H1 (cell line): ENCODE results near the gene PI4KA. TPM values are rescaled to one million over a fixed set of nuclear protein-coding genes. Genes with fewer than 3 reads are reported as not detected.

Experiments
- CTCF ChIA-PET: fragments of 300-600 bp; sonication (Branson Sonifier 250); formaldehyde crosslinking; loops from one replicate; lab custom pipeline; 2021; ENCODE audit not compliant: partially characterized antibody; lab: Charles Lee
- POLR2A ChIA-PET: fragments of 300-600 bp; sonication (Branson Sonifier 250); formaldehyde crosslinking; loops from one replicate; lab custom pipeline; 2021; ENCODE audit warnings: inconsistent platforms; ENCODE audit not compliant: partially characterized antibody; lab: Charles Lee
- DNase-seq, 2 experiments: peaks; one replicate each; pipeline versions ENCODE4 v3.0.0 to v3.0.0-alpha.2; 2010 to 2022; ENCODE audit warnings: low spot score in 2 of 2, low read depth in 1 of 2, mixed read lengths in 1 of 2
- FAIRE-seq: peaks from 2 replicates; lab custom pipeline; 2011; peaks lifted over from hg19 to GRCh38; lab: Jason Lieb, UNC
- H2AFZ ChIP-seq: 2 replicates; pipeline ENCODE4 v1.8.1; 2012; ENCODE audit warnings: low read length, inconsistent platforms
- H2AK5ac ChIP-seq: 2 replicates; pipeline ENCODE4 v1.6.1; 2013; ENCODE audit warnings: low read depth, low read length
- H2BK120ac ChIP-seq: replicated peaks from 2 replicates; pipeline ENCODE3; 2013; ENCODE audit warnings: low read depth, low read length, inconsistent platforms
- H2BK12ac ChIP-seq: 2 replicates; pipeline ENCODE4 v1.6.1; 2013; ENCODE audit warnings: low read depth, low read length
- H2BK15ac ChIP-seq: 2 replicates; pipeline ENCODE4 v1.6.1; 2013; ENCODE audit warnings: low read length
- H2BK20ac ChIP-seq: 2 replicates; pipeline ENCODE4 v1.6.1; 2013; ENCODE audit warnings: low read length
- H2BK5ac ChIP-seq: 2 replicates; pipeline ENCODE4 v1.6.1; 2013; ENCODE audit warnings: low read depth, low read length
- H3K14ac ChIP-seq: 2 replicates; pipeline ENCODE4 v1.6.1; 2013; ENCODE audit warnings: inconsistent platforms; ENCODE audit not compliant: insufficient read length
- H3K18ac ChIP-seq: 2 replicates; pipeline ENCODE4 v1.6.1; 2013; ENCODE audit warnings: low read length; ENCODE audit errors: extremely low read depth
- H3K23ac ChIP-seq: 2 replicates; pipeline ENCODE4 v1.6.1; 2013; ENCODE audit warnings: inconsistent platforms; ENCODE audit not compliant: insufficient read length
- H3K23me2 ChIP-seq: 2 replicates; pipeline ENCODE4 v1.6.1; 2013; ENCODE audit warnings: low read depth, low read length
- H3K27ac ChIP-seq: 2 replicates; pipeline ENCODE4 v1.6.1; 2011; ENCODE audit warnings: low read depth, low read length, inconsistent platforms
- H3K27me3 ChIP-seq, 4 experiments: replicated peaks in 1 of 4; 1 replicate in 1 of 4; 2 replicates in 3 of 4; pipeline versions ENCODE4 v1.6.1 to v1.8.1; 2011 to 2013; ENCODE audit warnings: low read length in 3 of 4, mild to moderate bottlenecking in 3 of 4, inconsistent platforms in 2 of 4, mixed read lengths in 2 of 4, moderate library complexity in 1 of 4; ENCODE audit not compliant: control insufficient read depth in 3 of 4, insufficient read depth in 3 of 4; ENCODE audit errors: extremely low read depth in 1 of 4
- H3K36me3 ChIP-seq, 4 experiments: 2 replicates each; pipeline versions ENCODE4 v1.6.1 to v1.8.1; 2011 to 2013; ENCODE audit warnings: mild to moderate bottlenecking in 4 of 4, low read length in 3 of 4, moderate library complexity in 2 of 4, control low read depth in 1 of 4, inconsistent platforms in 1 of 4; ENCODE audit not compliant: insufficient read depth in 4 of 4, control insufficient read depth in 2 of 4
- H3K4ac ChIP-seq: replicated peaks from 2 replicates; pipeline ENCODE3; 2013; ENCODE audit warnings: low read length, low read depth, mixed read lengths, inconsistent platforms; ENCODE audit not compliant: insufficient read length
- H3K4me1 ChIP-seq, 4 experiments: replicated peaks in 1 of 4; 1 replicate in 1 of 4; 2 replicates in 3 of 4; pipeline versions ENCODE4 v1.6.1 to v1.8.1; 2011 to 2013; ENCODE audit warnings: low read length in 3 of 4, inconsistent platforms in 2 of 4, mixed read lengths in 1 of 4; ENCODE audit not compliant: insufficient read depth in 4 of 4, control insufficient read depth in 3 of 4
- H3K4me2 ChIP-seq, 2 experiments: 2 replicates each; pipeline versions ENCODE4 v1.6.1 to v1.8.1; 2011 to 2013; ENCODE audit warnings: low read depth in 2 of 2, low read length in 2 of 2, control low read depth in 1 of 2, inconsistent platforms in 1 of 2, mild to moderate bottlenecking in 1 of 2; ENCODE audit not compliant: insufficient read depth in 1 of 2
- H3K4me3 ChIP-seq, 4 experiments: fragments of 200-600, 300-600 bp in 1 of 4; sonication (generic), shearing (Covaris generic), sonication (Bioruptor Twin) in 1 of 4; 2 replicates each; pipeline versions ENCODE4 v1.5.1 to v1.8.1; 2011 to 2016; ENCODE audit warnings: low read length in 4 of 4, low read depth in 3 of 4, control low read depth in 2 of 4, inconsistent platforms in 2 of 4, mild to moderate bottlenecking in 2 of 4, mixed read lengths in 1 of 4, moderate library complexity in 1 of 4; ENCODE audit not compliant: insufficient read depth in 2 of 4; ENCODE audit errors: extremely low read depth in 1 of 4
- H3K56ac ChIP-seq: replicated peaks from 2 replicates; pipeline ENCODE3; 2013; ENCODE audit warnings: low read depth, mild to moderate bottlenecking, mixed read lengths, low read length, inconsistent platforms; ENCODE audit not compliant: insufficient read length
- H3K79me1 ChIP-seq: 2 replicates; pipeline ENCODE4 v1.6.1; 2013; ENCODE audit warnings: low read depth, low read length, control low read depth
- H3K79me2 ChIP-seq, 2 experiments: 2 replicates each; pipeline versions ENCODE4 v1.6.1 to v1.8.1; 2012 to 2013; ENCODE audit warnings: low read length in 2 of 2, mild to moderate bottlenecking in 2 of 2, inconsistent platforms in 1 of 2; ENCODE audit not compliant: insufficient read depth in 2 of 2, control insufficient read depth in 1 of 2
- H3K9ac ChIP-seq, 4 experiments: replicated peaks in 1 of 4; 1 replicate in 1 of 4; 2 replicates in 3 of 4; pipeline versions ENCODE4 v1.6.1 to v1.8.1; 2011 to 2013; ENCODE audit warnings: low read depth in 3 of 4, low read length in 3 of 4, control low read depth in 2 of 4, mild to moderate bottlenecking in 2 of 4, moderate library complexity in 2 of 4, inconsistent platforms in 1 of 4; ENCODE audit errors: extremely low read depth in 1 of 4
- H3K9me3 ChIP-seq, 2 experiments: 2 replicates each; pipeline versions ENCODE4 v1.6.1 to v1.8.1; 2012 to 2013; ENCODE audit warnings: mild to moderate bottlenecking in 2 of 2, moderate library complexity in 2 of 2, control low read depth in 1 of 2, inconsistent platforms in 1 of 2, low read depth in 1 of 2, low read length in 1 of 2, mixed read lengths in 1 of 2; ENCODE audit not compliant: insufficient read depth in 2 of 2
- H4K20me1 ChIP-seq, 2 experiments: replicated peaks in 1 of 2; 2 replicates each; pipeline versions ENCODE3 to v1.8.1; 2011 to 2013; ENCODE audit warnings: inconsistent platforms in 2 of 2, low read length in 2 of 2, mild to moderate bottlenecking in 1 of 2; ENCODE audit not compliant: insufficient read depth in 2 of 2, control insufficient read depth in 1 of 2
- H4K5ac ChIP-seq: 2 replicates; pipeline ENCODE4 v1.6.1; 2013; ENCODE audit warnings: low read length, low read depth, mixed read lengths, inconsistent platforms; ENCODE audit not compliant: insufficient read length
- H4K8ac ChIP-seq: 2 replicates; pipeline ENCODE4 v1.8.0; 2013; ENCODE audit warnings: mild to moderate bottlenecking, moderate library complexity, low read length, inconsistent platforms; ENCODE audit not compliant: insufficient read depth; ENCODE audit errors: extremely low read depth
- H4K91ac ChIP-seq: replicated peaks from 2 replicates; pipeline ENCODE3; 2013; ENCODE audit warnings: low read length, mixed read lengths, inconsistent platforms; ENCODE audit not compliant: insufficient read length
- CTCF ChIP-seq, 3 experiments: IDR thresholded peaks; 1 replicate in 2 of 3; 2 replicates in 1 of 3; pipeline versions ENCODE4 v1.5.1 to v1.6.1; 2011; ENCODE audit warnings: low read length in 3 of 3, mild to moderate bottlenecking in 3 of 3, inconsistent platforms in 2 of 3, low read depth in 1 of 3, moderate library complexity in 1 of 3; ENCODE audit not compliant: insufficient read depth in 1 of 3; ENCODE audit errors: control extremely low read depth in 1 of 3
- RAD21 ChIP-seq, 2 experiments: IDR thresholded peaks in 1 of 2; conservative IDR thresholded peaks in 1 of 2; 2 replicates each; pipeline ENCODE4 v1.6.1; 2011; ENCODE audit warnings: low read depth in 2 of 2, low read length in 2 of 2, improper control_type of control experiment in 1 of 2, inconsistent platforms in 1 of 2, mild to moderate bottlenecking in 1 of 2, moderate library complexity in 1 of 2
- SP2 ChIP-seq: IDR thresholded peaks from 2 replicates; pipeline ENCODE4 v1.6.1; 2012; ENCODE audit warnings: mild to moderate bottlenecking, low read length, inconsistent platforms
- WGBS, 2 experiments: shearing (Covaris generic) in 1 of 2; methylation state at CpG; one replicate each; pipeline versions ENCODE4 v1.1.6 to v1.1.7; 2013 to 2015; ENCODE audit warnings: low lambda C conversion rate in 2 of 2, mixed read lengths in 2 of 2, inconsistent platforms in 1 of 2, low coverage in 1 of 2, missing lambda C conversion rate in 1 of 2; ENCODE audit not compliant: insufficient replicate concordance in 2 of 2, insufficient coverage in 1 of 2, insufficient read length in 1 of 2; ENCODE audit errors: extremely low coverage in 1 of 2, missing lambda C conversion rate in 1 of 2; 5-methylcytosine and 5-hydroxymethylcytosine counted together
- polyA plus RNA-seq, 7 experiments: library from polyadenylated mRNA; depleted of rRNA in 3 of 7; stranded (reverse) in 5 of 7; unstranded in 2 of 7; fragments of >200 nt in 5 of 7; fragments of 200-250 nt in 2 of 7; gene quantifications; 1 replicate in 5 of 7; 2 replicates in 1 of 7; 4 replicates in 1 of 7; pipeline versions ENCODE4 v1.2.1 to v1.2.3, GENCODE V29; 2011 to 2013; ENCODE audit warnings: missing spikeins in 2 of 7, mixed read lengths in 2 of 7
- total RNA-seq: library from RNA; stranded (reverse); fragmentation: NEBNext Ultra II Directional; extraction: Animal tissue kit (Norgen Biotek cat#: 25700); gene quantifications from 2 replicates; pipeline ENCODE4 v1.2.1, GENCODE V29; 2021

PI4KA gene
- total and polyA plus RNA-seq, 2 of the 8 experiments (the other 6 are each of a cell fraction or from before 2014, with no cell fraction given): 22.5 to 37.7 TPM

- Histone ChIP-seq H3K9me3 (no peaks in the 10 kb centered on the region), H3K23ac (no peak overlapping the region), H3K79me2 (no peaks in the 10 kb centered on the region), H3K9ac (no peak overlapping the region), H3K27me3 (no peaks in the 10 kb centered on the region), H4K20me1 (no peaks in the 10 kb centered on the region), H3K14ac (no peak overlapping the region), H3K36me3 (no peaks in the 10 kb centered on the region; a peak in 2 of 8 replicates), H3K79me1 (no peaks in the 10 kb centered on the region), H2BK5ac (no peak overlapping the region), H2BK12ac (no peak overlapping the region), H3K4me3 (no peak overlapping the region), H2AFZ (no peak overlapping the region), H3K4me2 (no peak overlapping the region), H3K4me1 (no peaks in the 10 kb centered on the region), H2BK20ac (no peak overlapping the region), H4K91ac (no peak overlapping the region), H2BK15ac (no peak overlapping the region), H3K27ac (no peak overlapping the region), H4K5ac (no peak overlapping the region), H3K4ac (no peak overlapping the region), H3K18ac (no peak overlapping the region), H3K23me2 (no peaks in the 10 kb centered on the region), H3K56ac (no peak overlapping the region)
- WGBS, 2 experiments: 80% methylated on average over 2 of the region's 2 CpGs; no CpG with 5 or more reads in 1 of the 2 experiments
- CTCF ChIA-PET: interaction anchor here (0.9 to 3.3 kb wide), 11 partner anchors 8 to 186 kb away, joined by 3 to 22 read pairs (median 4); no protein-coding TSS in a partner anchor
- POLR2A ChIA-PET: no interaction called here
- no peak for DNase-seq
- TF ChIP-seq SP2 (no peak), CTCF (IDR thresholded peaks at IDR 0.05; ENCODE audit: control extremely low read depth in 1 of 3, insufficient read depth in 1 of 3, low read depth in 1 of 3, low read length in 3 of 3) (peak; percentile 50 to 61 (median 60)), RAD21 (IDR thresholded peaks at IDR 0.05 in 1 of 2, conservative IDR thresholded peaks at IDR 0.05 in 1 of 2; ENCODE audit: low read depth in 2 of 2, low read length in 2 of 2) (peak; percentile 23 to 39; a peak in 3 of 4 replicates)
- TF ChIP-seq, all 59 proteins: peak for 2
- no peak overlapping the region for H2AK5ac ChIP-seq
- no peak overlapping the region for H2BK120ac ChIP-seq
- FAIRE-seq: no peak
- H4K8ac ChIP-seq: no peak overlapping the region
Observed at GRCh38 chr22:20758688-20759087, 99.9 kb downstream of the PI4KA start.
